HCT116 (cell line): Measurements from ENCODE around the gene FKBP2.

Source experiments
- CTCF ChIP-seq, 3 experiments: fragments of 200-600 bp in 1 of 3; sonication (generic) in 1 of 3; IDR thresholded peaks in 2 of 3; conservative IDR thresholded peaks in 1 of 3; 2 replicates each; pipeline ENCODE4 v1.5.1; 2012 to 2017; ENCODE audit warnings: low read depth in 2 of 3, low read length in 2 of 3, antibody characterized with exemption in 1 of 3, borderline replicate concordance in 1 of 3, control low read depth in 1 of 3, mild to moderate bottlenecking in 1 of 3, mixed read lengths in 1 of 3, mixed run types in 1 of 3, moderate library complexity in 1 of 3; ENCODE audit not compliant: insufficient read depth in 1 of 3
- POLR2A ChIP-seq: IDR thresholded peaks from 2 replicates; pipeline ENCODE4 v1.7.0; 2011; ENCODE audit warnings: borderline replicate concordance; ENCODE audit not compliant: insufficient read depth, insufficient read length; ENCODE audit errors: extremely low read depth
- POLR2AphosphoS5 ChIP-seq: IDR thresholded peaks from 2 replicates; pipeline ENCODE4 v1.6.1; 2011; ENCODE audit warnings: mild to moderate bottlenecking, low read depth, low read length, moderate library complexity
- RAD21 ChIP-seq: IDR thresholded peaks from 2 replicates; pipeline ENCODE4 v1.6.1; 2012; ENCODE audit warnings: low read depth, mild to moderate bottlenecking
- TCF7L2 ChIP-seq: IDR thresholded peaks from 2 replicates; pipeline ENCODE4 v1.7.0; 2011; ENCODE audit warnings: borderline replicate concordance, inconsistent platforms; ENCODE audit not compliant: insufficient read depth, insufficient read length; ENCODE audit errors: extremely low read depth
- TF ChIP-seq, protein P1 (sequence below): IDR thresholded peaks from 2 replicates; pipeline ENCODE4 v1.6.1; 2012; ENCODE audit warnings: low read depth

GRCh38 chr11:64204080-64204440, 36.8 kb upstream of the FKBP2 start:
- TF ChIP-seq CTCF (IDR thresholded peaks at IDR 0.05 in 2 of 3, conservative IDR thresholded peaks at IDR 0.05 in 1 of 3; ENCODE audit: borderline replicate concordance in 1 of 3, insufficient read depth in 1 of 3, low read depth in 2 of 3, low read length in 2 of 3) (no peak), TCF7L2 (no peak), POLR2A (no peak), POLR2AphosphoS5 (no peak), RAD21 (no peak)
- TF ChIP-seq, protein P1, sequence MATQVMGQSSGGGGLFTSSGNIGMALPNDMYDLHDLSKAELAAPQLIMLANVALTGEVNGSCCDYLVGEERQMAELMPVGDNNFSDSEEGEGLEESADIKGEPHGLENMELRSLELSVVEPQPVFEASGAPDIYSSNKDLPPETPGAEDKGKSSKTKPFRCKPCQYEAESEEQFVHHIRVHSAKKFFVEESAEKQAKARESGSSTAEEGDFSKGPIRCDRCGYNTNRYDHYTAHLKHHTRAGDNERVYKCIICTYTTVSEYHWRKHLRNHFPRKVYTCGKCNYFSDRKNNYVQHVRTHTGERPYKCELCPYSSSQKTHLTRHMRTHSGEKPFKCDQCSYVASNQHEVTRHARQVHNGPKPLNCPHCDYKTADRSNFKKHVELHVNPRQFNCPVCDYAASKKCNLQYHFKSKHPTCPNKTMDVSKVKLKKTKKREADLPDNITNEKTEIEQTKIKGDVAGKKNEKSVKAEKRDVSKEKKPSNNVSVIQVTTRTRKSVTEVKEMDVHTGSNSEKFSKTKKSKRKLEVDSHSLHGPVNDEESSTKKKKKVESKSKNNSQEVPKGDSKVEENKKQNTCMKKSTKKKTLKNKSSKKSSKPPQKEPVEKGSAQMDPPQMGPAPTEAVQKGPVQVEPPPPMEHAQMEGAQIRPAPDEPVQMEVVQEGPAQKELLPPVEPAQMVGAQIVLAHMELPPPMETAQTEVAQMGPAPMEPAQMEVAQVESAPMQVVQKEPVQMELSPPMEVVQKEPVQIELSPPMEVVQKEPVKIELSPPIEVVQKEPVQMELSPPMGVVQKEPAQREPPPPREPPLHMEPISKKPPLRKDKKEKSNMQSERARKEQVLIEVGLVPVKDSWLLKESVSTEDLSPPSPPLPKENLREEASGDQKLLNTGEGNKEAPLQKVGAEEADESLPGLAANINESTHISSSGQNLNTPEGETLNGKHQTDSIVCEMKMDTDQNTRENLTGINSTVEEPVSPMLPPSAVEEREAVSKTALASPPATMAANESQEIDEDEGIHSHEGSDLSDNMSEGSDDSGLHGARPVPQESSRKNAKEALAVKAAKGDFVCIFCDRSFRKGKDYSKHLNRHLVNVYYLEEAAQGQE = no peak
